Sigmoid colon (tissue), 7 donors: ENCODE results near the gene ZBTB45. TPM values are rescaled to one million over a fixed set of nuclear protein-coding genes. Genes with fewer than 3 reads are reported as not detected.

ENCODE experiments used
- DNase-seq: peaks from one replicate; pipeline ENCODE4 v3.0.0-alpha.2; 2019
- H3K27ac ChIP-seq, 4 donors: fragments of 200-600 bp; sonication (generic); one replicate each; pipeline ENCODE4 v1.5.1; 2016 to 2019; ENCODE audit warnings: mild to moderate bottlenecking in 1 of 4
- H3K27me3 ChIP-seq, 3 donors: fragments of 200-600 bp; sonication (generic); one replicate each; pipeline ENCODE4 v1.5.1; 2019; ENCODE audit warnings: mild to moderate bottlenecking in 1 of 3
- H3K36me3 ChIP-seq, 4 donors: fragments of 200-600 bp; sonication (generic); one replicate each; pipeline ENCODE4 v1.5.1; 2016 to 2019
- H3K4me1 ChIP-seq, 4 donors: fragments of 200-600 bp; sonication (generic); one replicate each; pipeline ENCODE4 v1.5.1; 2017 to 2019
- H3K4me3 ChIP-seq, 4 donors: fragments of 200-600 bp; sonication (generic); one replicate each; pipeline ENCODE4 v1.5.1; 2017 to 2019; ENCODE audit warnings: mild to moderate bottlenecking in 2 of 4, moderate library complexity in 1 of 4
- H3K9me3 ChIP-seq, 4 donors: fragments of 200-600 bp in 3 of 4; sonication (generic) in 3 of 4; one replicate each; pipeline versions ENCODE4 v1.5.1 to v1.6.1; 2013 to 2019
- CTCF ChIP-seq, 4 experiments: fragments of 450-650 bp in 3 of 4; fragments of 200-600 bp in 1 of 4; IDR thresholded peaks; one replicate each; pipeline ENCODE4 v1.5.1; 2016 to 2019; ENCODE audit warnings: antibody characterized with exemption in 4 of 4, mild to moderate bottlenecking in 3 of 4, moderate library complexity in 2 of 4
- EP300 ChIP-seq, 4 donors: sonication (generic); formaldehyde crosslinking; IDR thresholded peaks; one replicate each; pipeline ENCODE4 v1.6.1; 2017; ENCODE audit warnings: antibody characterized with exemption in 4 of 4
- POLR2A ChIP-seq, 2 donors: fragments of 450-650 bp; IDR thresholded peaks; one replicate each; pipeline ENCODE4 v1.6.1; 2016; ENCODE audit warnings: antibody characterized with exemption in 2 of 2, mild to moderate bottlenecking in 2 of 2, moderate library complexity in 2 of 2
- POLR2AphosphoS5 ChIP-seq, 4 donors: sonication (generic); formaldehyde crosslinking; IDR thresholded peaks; one replicate each; pipeline ENCODE4 v1.6.1; 2017; ENCODE audit warnings: antibody characterized with exemption in 4 of 4
- WGBS, 2 donors: extraction: QIAGEN DNeasy Blood & Tissue Kit; methylation state at CpG; one replicate each; pipeline ENCODE4 v1.1.7; 2013; 5-methylcytosine and 5-hydroxymethylcytosine counted together
- intact Hi-C: fragments of 100-400 bp; cut with DNase I; formaldehyde crosslinking; loops from one replicate; pipeline ENCODE4 v1.15.1; 2023
- polyA plus RNA-seq, 3 donors: library from polyadenylated mRNA; stranded (reverse); fragments of 200-250 nt; gene quantifications; one replicate each; pipeline ENCODE4 v1.2.3, GENCODE V29; 2013
- total RNA-seq, 4 donors: library from RNA; depleted of rRNA; stranded (reverse); fragments of >200 nt; gene quantifications; one replicate each; pipeline ENCODE4 v1.1.0, GENCODE V29; 2016
- donor health status: healthy with polysubstance abuse.
- donor health status: Bipolar disorder and iron deficiency.
- donor health status: healthy.

The ZBTB45 gene
- total RNA-seq (10 to 100 TPM in 1 of 4 donors, 1 to 10 TPM in 3; 7.6 to 13.8 (median 8.4) TPM), polyA plus RNA-seq (10 to 100 TPM in 1 of 3 donors, 1 to 10 TPM in 2; 4.9 to 10.2 (median 6.0) TPM)

GRCh38 chr19:58519355-58520256 is at the start of gene ZBTB45:
Gene ZBTB45, minus strand, starts transcription at chr19:58519810. Its CDS starts 2,137 bp downstream, at chr19:58517673.
- intact Hi-C loops: loop anchor here (1.0 to 2.0 kb wide), 3 partner anchors 24 to 53 kb away; partner anchors contain the start of gene CHMP2A
- Histone ChIP-seq H3K4me3 (peak within 1 kb of the TSS; percentile 74 to 75 (median 75)), H3K27me3 (no peaks in the 10 kb centered on the region), H3K27ac (peak within 1 kb of the TSS; percentile 92 to 97 (median 96)), H3K36me3 (peaks cover 13 to 22% (median 16%) of the 10 kb centered on the region in 4 donors), H3K9me3 (no peaks in the 10 kb centered on the region), H3K4me1 (peaks cover 0 to 44% (median 40%) of the 10 kb centered on the region in 4 donors)
- WGBS, 2 donors: 0% methylated on average over 87 of the region's 87 CpGs
- DNase-seq: peak; percentile 97
- TF ChIP-seq EP300 (IDR thresholded peaks at IDR 0.05) (peak in 1 of 4 donors; percentile 31), POLR2A (IDR thresholded peaks at IDR 0.05) (peak; percentile 48 to 65), POLR2AphosphoS5 (IDR thresholded peaks at IDR 0.05) (peak; percentile 75 to 88 (median 80)), CTCF (IDR thresholded peaks at IDR 0.05) (peak; percentile 55 to 90 (median 75))

- Histone ChIP-seq H3K4me3 (no peak overlapping the region), H3K27me3 (no peaks in the 10 kb centered on the region), H3K27ac (no peak overlapping the region), H3K4me1 (peaks cover 0 to 14% (median 10%) of the 10 kb centered on the region in 4 donors), H3K36me3 (peaks cover 0 to 44% (median 9%) of the 10 kb centered on the region in 4 donors), H3K9me3 (no peaks in the 10 kb centered on the region)
- DNase-seq: peak; percentile 48
- intact Hi-C loops: no loop called here
- no peak for TF ChIP-seq POLR2AphosphoS5 (IDR thresholded peaks at IDR 0.05)
- no peak for TF ChIP-seq POLR2A (IDR thresholded peaks at IDR 0.05)
- TF ChIP-seq EP300 (IDR thresholded peaks at IDR 0.05): no peak
- no peak for TF ChIP-seq CTCF (IDR thresholded peaks at IDR 0.05)
- 94 to 95% methylated on average over 4 of the region's 4 CpGs for WGBS, 2 donors
Measured at GRCh38 chr19:58568453-58569130, 49.0 kb upstream of the ZBTB45 start.

- no peaks in the 10 kb centered on the region for H3K27me3 ChIP-seq
- H3K9me3 ChIP-seq: no peaks in the 10 kb centered on the region
- intact Hi-C loops: no loop called here
- TF ChIP-seq POLR2A (IDR thresholded peaks at IDR 0.05) (no peak), CTCF (IDR thresholded peaks at IDR 0.05) (no peak), POLR2AphosphoS5 (IDR thresholded peaks at IDR 0.05) (no peak), EP300 (IDR thresholded peaks at IDR 0.05) (no peak)
- H3K4me3 ChIP-seq: no peak overlapping the region
- H3K4me1 ChIP-seq: peaks cover 0 to 23% (median 20%) of the 10 kb centered on the region in 4 donors
- DNase-seq: no peak
- no peak overlapping the region for H3K27ac ChIP-seq
- 97 to 98% methylated on average over 5 of the region's 5 CpGs for WGBS, 2 donors
- peaks cover 0 to 44% (median 9%) of the 10 kb centered on the region in 4 donors for H3K36me3 ChIP-seq
Measured at GRCh38 chr19:58566989-58567388, 47.4 kb upstream of the ZBTB45 start.

- intact Hi-C loops: no loop called here
- Histone ChIP-seq H3K27ac (no peak overlapping the region), H3K27me3 (no peaks in the 10 kb centered on the region), H3K9me3 (no peaks in the 10 kb centered on the region), H3K4me3 (no peak overlapping the region), H3K36me3 (peaks cover 0 to 19% (median 2%) of the 10 kb centered on the region in 4 donors), H3K4me1 (peaks cover 0 to 36% (median 33%) of the 10 kb centered on the region in 4 donors)
- peak; percentile 40 for DNase-seq
- TF ChIP-seq POLR2AphosphoS5 (IDR thresholded peaks at IDR 0.05): no peak
- TF ChIP-seq POLR2A (IDR thresholded peaks at IDR 0.05): no peak
- TF ChIP-seq CTCF (IDR thresholded peaks at IDR 0.05): no peak
- no peak for TF ChIP-seq EP300 (IDR thresholded peaks at IDR 0.05)
- 78 to 85% methylated on average over 6 of the region's 6 CpGs for WGBS, 2 donors
Measured at GRCh38 chr19:58563823-58564222, 44.2 kb upstream of the ZBTB45 start.
